ENCODE measurements around the gene ANKRD45. TPM values are rescaled to one million over a fixed set of nuclear protein-coding genes. Genes with fewer than 3 reads are reported as not detected.

The ANKRD45 gene
- total RNA-seq, 1 donor from 2014 or later: not detected

Other genes with a start within 250 kb of the ANKRD45 start
- gene PRDX6, start 192.5 kb downstream of the ANKRD45 start, total RNA-seq: 304 TPM
- under 0.01 TPM for gene SLC9C2, start 66.8 kb downstream of the ANKRD45 start, total RNA-seq
- not detected for gene TEX50, start 34.5 kb downstream of the ANKRD45 start, total RNA-seq
- gene KLHL20, start 45.1 kb upstream of the ANKRD45 start, total RNA-seq: 26.6 TPM
- gene DARS2, start 154.8 kb upstream of the ANKRD45 start, total RNA-seq: 11.5 TPM
- gene CENPL, start 155.0 kb upstream of the ANKRD45 start, total RNA-seq: 9.9 TPM
- gene GAS5, start 198.1 kb upstream of the ANKRD45 start, total RNA-seq: 743 TPM
- gene ZBTB37, start 198.5 kb upstream of the ANKRD45 start, total RNA-seq: 12.0 TPM
- gene SERPINC1, start 247.5 kb upstream of the ANKRD45 start, total RNA-seq: not detected

Data from skeletal muscle tissue (tissue), 1 donor.